ENCODE results near the gene EZR.

DNA sequence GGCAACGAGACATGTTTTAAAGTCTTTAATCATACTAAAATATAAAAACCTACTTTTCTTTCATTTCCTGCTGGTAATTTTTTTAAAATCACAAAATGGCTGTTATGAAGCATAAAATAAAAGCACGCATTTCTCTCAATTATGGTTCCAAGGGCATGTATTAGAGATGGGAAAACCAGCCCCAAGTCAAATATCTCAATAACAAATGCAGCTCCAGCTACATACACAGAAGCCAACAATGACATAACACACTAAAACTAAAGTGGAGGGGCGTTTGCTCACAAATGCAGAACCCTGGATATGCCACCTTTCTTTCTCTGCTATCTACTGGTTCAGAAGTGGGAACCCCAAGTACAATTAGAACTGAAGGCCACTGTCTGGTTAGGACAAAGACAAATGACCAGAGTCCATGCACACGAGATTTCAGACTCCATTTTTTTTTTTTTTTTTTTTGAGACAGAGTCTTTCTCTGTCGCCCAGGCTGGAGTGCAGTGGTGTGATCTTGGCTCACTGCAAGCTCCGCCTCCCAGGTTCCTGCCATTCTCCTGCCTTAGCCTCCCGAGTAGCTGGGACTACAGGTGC lies 27.8 kb downstream of the EZR start:
- TF ChIP-seq, protein P1, sequence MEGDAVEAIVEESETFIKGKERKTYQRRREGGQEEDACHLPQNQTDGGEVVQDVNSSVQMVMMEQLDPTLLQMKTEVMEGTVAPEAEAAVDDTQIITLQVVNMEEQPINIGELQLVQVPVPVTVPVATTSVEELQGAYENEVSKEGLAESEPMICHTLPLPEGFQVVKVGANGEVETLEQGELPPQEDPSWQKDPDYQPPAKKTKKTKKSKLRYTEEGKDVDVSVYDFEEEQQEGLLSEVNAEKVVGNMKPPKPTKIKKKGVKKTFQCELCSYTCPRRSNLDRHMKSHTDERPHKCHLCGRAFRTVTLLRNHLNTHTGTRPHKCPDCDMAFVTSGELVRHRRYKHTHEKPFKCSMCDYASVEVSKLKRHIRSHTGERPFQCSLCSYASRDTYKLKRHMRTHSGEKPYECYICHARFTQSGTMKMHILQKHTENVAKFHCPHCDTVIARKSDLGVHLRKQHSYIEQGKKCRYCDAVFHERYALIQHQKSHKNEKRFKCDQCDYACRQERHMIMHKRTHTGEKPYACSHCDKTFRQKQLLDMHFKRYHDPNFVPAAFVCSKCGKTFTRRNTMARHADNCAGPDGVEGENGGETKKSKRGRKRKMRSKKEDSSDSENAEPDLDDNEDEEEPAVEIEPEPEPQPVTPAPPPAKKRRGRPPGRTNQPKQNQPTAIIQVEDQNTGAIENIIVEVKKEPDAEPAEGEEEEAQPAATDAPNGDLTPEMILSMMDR (IDR thresholded peaks at IDR 0.05) = no peak
- no peak for TF ChIP-seq POLR2A (IDR thresholded peaks at IDR 0.05)

Measured in esophagus squamous epithelium (tissue), 4 donors.